OCI-LY7 (cell line): ENCODE measurements around the gene CHRNB2. TPM values are rescaled to one million over a fixed set of nuclear protein-coding genes. Genes with fewer than 3 reads are reported as not detected.

Source experiments
- BruUV-seq: library from RNA; stranded (reverse); fragments of 400-500 nt; replicated peaks from 2 replicates; lab custom pipeline; 2021; lab: Mats Ljungman, UMichigan
- CTCF ChIA-PET: fragments of 300-600 bp; sonication (Branson Sonifier 250); formaldehyde crosslinking; loops from one replicate; lab custom pipeline; 2022; ENCODE audit warnings: antibody characterized with exemption; ENCODE audit not compliant: unreplicated experiment; lab: Charles Lee
- POLR2A ChIA-PET: fragments of 300-600 bp; sonication (Branson Sonifier 250); formaldehyde crosslinking; loops from one replicate; lab custom pipeline; 2022; ENCODE audit warnings: antibody characterized with exemption; lab: Charles Lee
- DNase-seq: peaks from one replicate; pipeline ENCODE4 v3.0.0-alpha.2; 2015; ENCODE audit warnings: low spot score
- H2AFZ ChIP-seq: fragments of 200-600 bp; sonication (generic), shearing (Covaris generic); 2 replicates; pipeline ENCODE4 v1.6.1; 2014; ENCODE audit warnings: mild to moderate bottlenecking, antibody characterized with exemption, low read length, moderate library complexity
- H3K27ac ChIP-seq: fragments of 200-600 bp; sonication (generic); 2 replicates; pipeline ENCODE4 v1.5.1; 2014; ENCODE audit warnings: mixed run types, low read depth, mild to moderate bottlenecking, moderate library complexity, low read length, inconsistent platforms; ENCODE audit not compliant: poor library complexity, severe bottlenecking
- H3K36me3 ChIP-seq: fragments of 200-600 bp; sonication (generic); 2 replicates; pipeline ENCODE4 v1.6.1; 2014; ENCODE audit warnings: mild to moderate bottlenecking, antibody characterized with exemption, low read length, moderate library complexity, mixed read lengths; ENCODE audit not compliant: insufficient read depth
- H3K4me1 ChIP-seq: fragments of 200-600 bp; sonication (generic); 2 replicates; pipeline ENCODE4 v1.5.1; 2014; ENCODE audit warnings: mild to moderate bottlenecking, low read length; ENCODE audit not compliant: insufficient read depth, poor library complexity, severe bottlenecking
- H3K4me2 ChIP-seq: fragments of 200-600 bp; sonication (generic); 2 replicates; pipeline ENCODE4 v1.6.1; 2014; ENCODE audit warnings: mild to moderate bottlenecking, low read length
- H3K4me3 ChIP-seq: fragments of 200-600 bp; sonication (generic); 2 replicates; pipeline ENCODE4 v1.5.1; 2014; ENCODE audit warnings: mild to moderate bottlenecking, low read depth, low read length; ENCODE audit not compliant: poor library complexity, severe bottlenecking
- H3K79me2 ChIP-seq: fragments of 200-600 bp; sonication (generic); 2 replicates; pipeline ENCODE4 v1.6.1; 2016; ENCODE audit warnings: low read depth, mild to moderate bottlenecking, low read length, moderate library complexity, mixed read lengths; ENCODE audit not compliant: insufficient read depth
- H3K9me2 ChIP-seq: fragments of 200-600 bp; sonication (generic); 2 replicates; pipeline ENCODE4 v1.6.1; 2016; ENCODE audit warnings: mild to moderate bottlenecking, low read length, mixed read lengths; ENCODE audit not compliant: insufficient read depth
- H3K9me3 ChIP-seq: fragments of 200-600 bp; sonication (generic); 2 replicates; pipeline ENCODE4 v1.6.1; 2014; ENCODE audit warnings: mild to moderate bottlenecking, mixed run types, low read length, mixed read lengths
- H4K20me1 ChIP-seq: fragments of 200-600 bp; sonication (generic); 2 replicates; pipeline ENCODE4 v1.6.1; 2014; ENCODE audit warnings: mild to moderate bottlenecking, antibody characterized with exemption, low read length, moderate library complexity, mixed read lengths; ENCODE audit not compliant: insufficient read depth
- EZH2phosphoT487 ChIP-seq: fragments of 200-600 bp; sonication (generic); IDR thresholded peaks from 2 replicates; pipeline ENCODE4 v1.6.1; 2018; ENCODE audit warnings: low read depth, borderline replicate concordance, mild to moderate bottlenecking, mixed run types, antibody characterized with exemption, low read length, moderate library complexity, mixed read lengths
- intact Hi-C: fragments of 100-400 bp; cut with micrococcal nuclease; formaldehyde crosslinking; loops from one replicate; pipeline ENCODE4 v1.10.0; 2022; ENCODE audit not compliant: unreplicated experiment
- total RNA-seq, 2 experiments: library from RNA; depleted of rRNA in 1 of 2; stranded (reverse); fragments of >200 nt in 1 of 2; shearing (Covaris generic) in 1 of 2; gene quantifications; 2 replicates each; pipeline ENCODE4 v1.2.3, GENCODE V29; 2014 to 2022
- TF ChIP-seq, protein P1 (sequence below): fragments of 200-600 bp; sonication (generic); conservative IDR thresholded peaks from 2 replicates; pipeline ENCODE4 v1.5.1; 2014; ENCODE audit warnings: mild to moderate bottlenecking, antibody characterized with exemption, low read length, moderate library complexity, mixed read lengths

CHRNB2 gene
- total RNA-seq, 2 experiments from 2014 or later, result 0.13 to 0.42 TPM

DNA sequence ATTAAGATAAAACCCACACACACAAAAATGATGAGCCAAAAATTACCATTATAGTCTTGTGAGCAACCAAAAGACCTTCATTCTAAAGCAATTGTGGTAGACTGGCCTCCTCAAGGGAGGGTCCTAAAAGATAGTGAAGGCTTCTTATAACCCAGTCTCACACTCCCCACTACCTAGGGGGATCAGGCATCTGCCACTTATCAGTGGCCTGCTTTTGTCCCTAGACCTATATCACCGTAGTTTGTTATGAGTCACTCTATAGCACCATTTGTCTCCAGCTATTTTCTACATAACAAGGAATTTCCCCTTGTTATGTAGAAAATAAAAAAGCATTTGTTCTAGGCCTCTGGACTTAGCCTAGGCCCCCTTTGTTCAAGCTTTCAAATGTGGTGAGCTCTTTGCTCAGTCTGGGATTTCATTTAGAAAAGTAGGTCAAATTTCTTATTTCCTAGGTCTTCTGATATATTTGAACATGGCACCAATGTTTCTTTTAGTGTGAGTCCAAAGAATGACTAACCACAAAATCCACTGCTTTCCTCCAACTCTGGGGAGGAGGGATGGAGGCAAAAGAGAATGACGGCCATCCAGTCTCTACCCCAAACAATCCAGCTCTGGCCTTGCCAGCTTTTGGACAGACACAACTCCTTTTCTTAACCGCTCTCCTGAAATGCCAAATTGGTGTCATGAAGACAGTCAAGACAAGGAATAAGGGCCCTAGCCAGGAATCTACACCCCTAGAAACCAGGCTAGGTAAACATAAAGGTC is 31.5 kb downstream of the CHRNB2 start:
- H3K4me3 ChIP-seq, result no peak overlapping the region
- TF ChIP-seq, protein P1, sequence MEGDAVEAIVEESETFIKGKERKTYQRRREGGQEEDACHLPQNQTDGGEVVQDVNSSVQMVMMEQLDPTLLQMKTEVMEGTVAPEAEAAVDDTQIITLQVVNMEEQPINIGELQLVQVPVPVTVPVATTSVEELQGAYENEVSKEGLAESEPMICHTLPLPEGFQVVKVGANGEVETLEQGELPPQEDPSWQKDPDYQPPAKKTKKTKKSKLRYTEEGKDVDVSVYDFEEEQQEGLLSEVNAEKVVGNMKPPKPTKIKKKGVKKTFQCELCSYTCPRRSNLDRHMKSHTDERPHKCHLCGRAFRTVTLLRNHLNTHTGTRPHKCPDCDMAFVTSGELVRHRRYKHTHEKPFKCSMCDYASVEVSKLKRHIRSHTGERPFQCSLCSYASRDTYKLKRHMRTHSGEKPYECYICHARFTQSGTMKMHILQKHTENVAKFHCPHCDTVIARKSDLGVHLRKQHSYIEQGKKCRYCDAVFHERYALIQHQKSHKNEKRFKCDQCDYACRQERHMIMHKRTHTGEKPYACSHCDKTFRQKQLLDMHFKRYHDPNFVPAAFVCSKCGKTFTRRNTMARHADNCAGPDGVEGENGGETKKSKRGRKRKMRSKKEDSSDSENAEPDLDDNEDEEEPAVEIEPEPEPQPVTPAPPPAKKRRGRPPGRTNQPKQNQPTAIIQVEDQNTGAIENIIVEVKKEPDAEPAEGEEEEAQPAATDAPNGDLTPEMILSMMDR, result no peak
- TF ChIP-seq EZH2phosphoT487, result no peak
- intact Hi-C loops, result no loop called here
- H3K4me1 ChIP-seq, result peaks cover 9% of the 10 kb centered on the region
- no peaks in the 10 kb centered on the region for H3K9me3 ChIP-seq
- no peak overlapping the region for H2AFZ ChIP-seq
- H3K9me2 ChIP-seq, result no peaks in the 10 kb centered on the region
- peaks cover 40% of the 10 kb centered on the region for H3K79me2 ChIP-seq
- peaks cover 87% of the 10 kb centered on the region for H3K36me3 ChIP-seq
- CTCF ChIA-PET, result interaction anchor here (0.5 kb wide), 1 partner anchor 41 kb away, joined by 3 read pairs; the partner anchor contains the start of gene UBE2Q1
- H3K4me2 ChIP-seq, result no peak overlapping the region
- H3K27ac ChIP-seq, result no peak overlapping the region
- peaks cover 8% of the 10 kb centered on the region for H4K20me1 ChIP-seq
- DNase-seq, result no peak
- POLR2A ChIA-PET, result interaction anchor here (1.1 kb wide), 1 partner anchor 53 kb away, joined by 3 read pairs; no protein-coding TSS in a partner anchor
- BruUV-seq, result no TSS peak

DNA sequence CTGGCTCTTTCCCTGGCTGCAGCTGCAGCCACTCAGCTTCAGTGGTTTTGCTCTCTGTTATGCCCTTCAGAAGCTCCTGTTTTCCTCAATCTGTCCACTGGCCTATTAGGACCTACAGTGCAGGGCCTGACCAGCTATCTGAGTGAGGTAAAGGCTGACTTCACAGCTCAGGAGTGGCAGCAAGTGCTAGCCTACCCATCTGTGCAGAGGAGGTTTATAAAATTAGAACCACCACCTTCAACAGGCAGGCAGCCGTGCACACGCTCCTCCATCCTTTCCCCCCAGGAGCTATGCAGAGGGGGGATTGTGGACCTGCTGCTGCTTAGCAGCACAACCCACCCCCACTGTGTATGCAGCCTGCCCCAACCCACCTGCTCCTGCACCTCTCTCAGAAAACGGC is 32.1 kb downstream of the CHRNB2 start:
- ChIA-PET POLR2A (interaction anchor here (1.1 kb wide), 1 partner anchor 53 kb away, joined by 3 read pairs; no protein-coding TSS in a partner anchor), CTCF (no interaction called here)
- Histone ChIP-seq H3K9me3 (no peaks in the 10 kb centered on the region), H3K9me2 (no peaks in the 10 kb centered on the region), H3K4me2 (no peak overlapping the region), H3K27ac (no peak overlapping the region), H3K36me3 (peaks cover 81% of the 10 kb centered on the region), H3K4me1 (peaks cover 15% of the 10 kb centered on the region), H4K20me1 (peaks cover 11% of the 10 kb centered on the region), H2AFZ (no peak overlapping the region), H3K4me3 (no peak overlapping the region), H3K79me2 (peaks cover 46% of the 10 kb centered on the region)
- DNase-seq, result no peak
- intact Hi-C loops, result no loop called here
- BruUV-seq, result no TSS peak
- no peak for TF ChIP-seq EZH2phosphoT487
- TF ChIP-seq, protein P1, result no peak

DNA sequence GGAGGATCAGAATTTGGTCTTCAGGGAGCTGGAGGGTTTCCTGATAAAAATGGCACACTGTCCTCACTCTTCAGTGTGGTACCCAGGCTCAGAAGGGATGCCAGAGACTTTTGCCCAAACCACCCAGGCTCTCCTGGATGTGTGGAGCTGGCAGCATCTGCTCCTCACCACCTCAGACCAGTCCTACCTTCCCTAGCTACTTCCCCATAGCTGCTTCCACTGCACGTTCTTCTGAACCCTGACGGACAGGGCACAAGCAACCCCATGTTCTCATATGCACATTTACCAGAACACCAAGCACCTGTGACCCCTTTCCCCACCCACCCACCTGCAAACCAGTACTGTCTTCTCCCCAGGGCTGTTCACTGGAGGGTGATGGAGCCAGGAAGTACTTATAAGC is 35.7 kb downstream of the CHRNB2 start:
- intact Hi-C loops, result no loop called here

More for the DNA sequence above, 35.7 kb downstream of the CHRNB2 start:
- Histone ChIP-seq H3K9me3 (no peaks in the 10 kb centered on the region), H4K20me1 (peaks cover 18% of the 10 kb centered on the region), H3K79me2 (peaks cover 80% of the 10 kb centered on the region), H3K36me3 (peaks cover 60% of the 10 kb centered on the region), H3K4me3 (no peak overlapping the region), H3K4me2 (no peak overlapping the region), H2AFZ (no peak overlapping the region), H3K27ac (no peak overlapping the region), H3K9me2 (no peaks in the 10 kb centered on the region), H3K4me1 (peaks cover 27% of the 10 kb centered on the region)
- TF ChIP-seq, protein P1, result no peak
- no peak for TF ChIP-seq EZH2phosphoT487
- peak; percentile 10 for DNase-seq
- no TSS peak for BruUV-seq
- ChIA-PET CTCF (no interaction called here), POLR2A (no interaction called here)
